GM18861 (cell line): Measurements from ENCODE around the gene SHC3.

Experiments
- ATAC-seq: cut with Tn5 transposase; IDR thresholded peaks from one replicate; pipeline ENCODE4 v1.9.1; 2021; ENCODE audit not compliant: unreplicated experiment

SHC3 gene

GRCh38 chr9:88966894-88967676, 211.5 kb downstream of the SHC3 start:
- ATAC-seq: no peak

- ATAC-seq: no peak
Measured at GRCh38 chr9:88965473-88965872, 213.1 kb downstream of the SHC3 start.

- ATAC-seq: no peak
Measured at GRCh38 chr9:88960632-88961031, 218.0 kb downstream of the SHC3 start.

- ATAC-seq: no peak
Measured at GRCh38 chr9:88959727-88960469, 218.7 kb downstream of the SHC3 start.

GRCh38 chr9:88957526-88957925, 221.1 kb downstream of the SHC3 start:
- ATAC-seq: no peak
